SK-N-SH (cell line): ENCODE data around the gene FRAS1.

Source experiments
- EZH2phosphoT487 ChIP-seq: fragments of 200-600 bp; sonication (generic); IDR thresholded peaks from 2 replicates; pipeline ENCODE4 v1.6.1; 2017; ENCODE audit warnings: low read depth, mixed run types, mild to moderate bottlenecking, antibody characterized with exemption, moderate library complexity, borderline replicate concordance
- POLR2AphosphoS5 ChIP-seq: IDR thresholded peaks from 2 replicates; pipeline ENCODE4 v1.6.1; 2012; ENCODE audit warnings: low read depth, low read length
- SMC3 ChIP-seq: IDR thresholded peaks from 2 replicates; pipeline ENCODE4 v1.6.1; 2012; ENCODE audit warnings: low read depth, low read length, improper control_type of control experiment
- TEAD4 ChIP-seq: IDR thresholded peaks from 2 replicates; pipeline ENCODE4 v1.4.0; 2012; ENCODE audit warnings: mild to moderate bottlenecking, borderline replicate concordance; ENCODE audit not compliant: insufficient read depth
- TF ChIP-seq, protein P1 (sequence below): fragments of 200-600 bp; sonication (generic); IDR thresholded peaks from 2 replicates; pipeline ENCODE4 v1.6.1; 2017; ENCODE audit warnings: antibody characterized with exemption, mild to moderate bottlenecking, moderate library complexity
- TF ChIP-seq, protein P2 (sequence below): IDR thresholded peaks from 2 replicates; pipeline ENCODE4 v1.4.0; 2012; ENCODE audit warnings: low read depth
- TF ChIP-seq, protein P3 (sequence below): IDR thresholded peaks from 2 replicates; pipeline ENCODE4 v1.4.0; 2012; ENCODE audit warnings: low read depth, borderline replicate concordance

DNA sequence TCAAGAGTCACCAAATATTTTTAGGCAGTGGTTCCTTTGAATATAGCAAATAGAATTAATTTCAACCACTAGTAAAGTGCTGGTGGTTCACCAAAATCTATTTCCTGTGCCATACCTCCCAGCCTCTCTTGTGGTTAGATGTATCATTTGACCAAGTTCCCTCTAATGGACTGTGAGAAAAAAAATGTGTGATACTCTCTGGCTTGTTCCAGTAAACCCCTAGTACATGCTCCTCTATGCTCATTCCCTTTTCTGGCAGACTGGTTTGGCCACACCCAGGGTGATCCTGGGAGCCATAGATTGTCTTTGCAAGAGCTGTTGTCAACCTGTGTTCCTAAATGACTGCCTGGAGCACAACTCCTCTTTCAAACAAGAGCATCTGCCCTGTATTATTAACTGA lies 109.5 kb downstream of the FRAS1 start:
- TF ChIP-seq, protein P1, sequence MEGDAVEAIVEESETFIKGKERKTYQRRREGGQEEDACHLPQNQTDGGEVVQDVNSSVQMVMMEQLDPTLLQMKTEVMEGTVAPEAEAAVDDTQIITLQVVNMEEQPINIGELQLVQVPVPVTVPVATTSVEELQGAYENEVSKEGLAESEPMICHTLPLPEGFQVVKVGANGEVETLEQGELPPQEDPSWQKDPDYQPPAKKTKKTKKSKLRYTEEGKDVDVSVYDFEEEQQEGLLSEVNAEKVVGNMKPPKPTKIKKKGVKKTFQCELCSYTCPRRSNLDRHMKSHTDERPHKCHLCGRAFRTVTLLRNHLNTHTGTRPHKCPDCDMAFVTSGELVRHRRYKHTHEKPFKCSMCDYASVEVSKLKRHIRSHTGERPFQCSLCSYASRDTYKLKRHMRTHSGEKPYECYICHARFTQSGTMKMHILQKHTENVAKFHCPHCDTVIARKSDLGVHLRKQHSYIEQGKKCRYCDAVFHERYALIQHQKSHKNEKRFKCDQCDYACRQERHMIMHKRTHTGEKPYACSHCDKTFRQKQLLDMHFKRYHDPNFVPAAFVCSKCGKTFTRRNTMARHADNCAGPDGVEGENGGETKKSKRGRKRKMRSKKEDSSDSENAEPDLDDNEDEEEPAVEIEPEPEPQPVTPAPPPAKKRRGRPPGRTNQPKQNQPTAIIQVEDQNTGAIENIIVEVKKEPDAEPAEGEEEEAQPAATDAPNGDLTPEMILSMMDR, result no peak
- TF ChIP-seq, protein P2, sequence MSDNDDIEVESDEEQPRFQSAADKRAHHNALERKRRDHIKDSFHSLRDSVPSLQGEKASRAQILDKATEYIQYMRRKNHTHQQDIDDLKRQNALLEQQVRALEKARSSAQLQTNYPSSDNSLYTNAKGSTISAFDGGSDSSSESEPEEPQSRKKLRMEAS, result no peak
- TF ChIP-seq POLR2AphosphoS5, result no peak
- TF ChIP-seq EZH2phosphoT487, result no peak
- no peak for TF ChIP-seq TEAD4
- TF ChIP-seq, protein P3, sequence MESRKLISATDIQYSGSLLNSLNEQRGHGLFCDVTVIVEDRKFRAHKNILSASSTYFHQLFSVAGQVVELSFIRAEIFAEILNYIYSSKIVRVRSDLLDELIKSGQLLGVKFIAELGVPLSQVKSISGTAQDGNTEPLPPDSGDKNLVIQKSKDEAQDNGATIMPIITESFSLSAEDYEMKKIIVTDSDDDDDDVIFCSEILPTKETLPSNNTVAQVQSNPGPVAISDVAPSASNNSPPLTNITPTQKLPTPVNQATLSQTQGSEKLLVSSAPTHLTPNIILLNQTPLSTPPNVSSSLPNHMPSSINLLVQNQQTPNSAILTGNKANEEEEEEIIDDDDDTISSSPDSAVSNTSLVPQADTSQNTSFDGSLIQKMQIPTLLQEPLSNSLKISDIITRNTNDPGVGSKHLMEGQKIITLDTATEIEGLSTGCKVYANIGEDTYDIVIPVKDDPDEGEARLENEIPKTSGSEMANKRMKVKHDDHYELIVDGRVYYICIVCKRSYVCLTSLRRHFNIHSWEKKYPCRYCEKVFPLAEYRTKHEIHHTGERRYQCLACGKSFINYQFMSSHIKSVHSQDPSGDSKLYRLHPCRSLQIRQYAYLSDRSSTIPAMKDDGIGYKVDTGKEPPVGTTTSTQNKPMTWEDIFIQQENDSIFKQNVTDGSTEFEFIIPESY, result no peak
- no peak for TF ChIP-seq SMC3
